Activated naive CD4-positive, alpha-beta T cell (primary cell): ENCODE results near the gene RARRES2.

Experiments used
- DNase-seq, 4 experiments: peaks; one replicate each; lab custom pipeline; 2025; lab: John Stamatoyannopoulos, UW

RARRES2 gene

DNA sequence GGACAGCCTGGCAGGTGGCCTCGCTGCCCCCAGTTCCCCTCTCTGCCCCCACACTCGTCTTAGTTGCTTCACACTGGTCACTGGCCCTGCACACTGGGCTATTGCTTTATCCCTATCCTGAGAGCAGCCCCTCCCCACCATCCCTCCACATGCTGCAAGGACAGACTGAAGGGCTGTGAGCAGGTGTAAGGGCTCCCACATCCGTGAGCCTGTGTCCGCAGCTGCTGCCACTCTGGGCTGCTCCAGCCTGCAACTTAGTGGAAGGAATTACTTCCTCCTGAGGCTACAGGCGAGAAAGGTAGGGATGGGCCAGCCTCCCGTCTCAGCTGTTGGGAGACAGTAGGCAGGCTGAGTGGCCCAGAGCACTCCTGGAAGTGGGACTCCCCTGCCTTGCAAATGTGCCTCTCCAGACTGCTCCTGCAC, 3.8 kb downstream of the RARRES2 start:
- DNase-seq = no peak

DNA sequence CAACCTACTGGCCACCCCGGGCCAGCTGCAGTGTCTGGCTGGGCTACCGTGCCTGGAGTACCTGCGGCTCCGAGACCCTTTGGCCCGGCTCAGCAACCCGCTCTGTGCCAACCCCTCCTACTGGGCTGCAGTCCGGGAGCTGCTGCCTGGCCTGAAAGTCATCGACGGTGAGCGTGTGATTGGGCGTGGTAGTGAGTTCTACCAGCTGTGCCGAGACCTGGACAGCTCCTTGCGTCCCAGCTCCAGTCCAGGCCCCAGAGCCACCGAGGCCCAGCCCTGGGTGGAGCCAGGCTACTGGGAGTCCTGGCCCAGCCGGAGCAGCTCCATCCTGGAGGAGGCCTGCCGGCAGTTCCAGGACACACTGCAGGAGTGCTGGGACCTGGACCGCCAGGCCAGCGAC, 4.2 kb downstream of the RARRES2 start:
- no peak for DNase-seq

DNA sequence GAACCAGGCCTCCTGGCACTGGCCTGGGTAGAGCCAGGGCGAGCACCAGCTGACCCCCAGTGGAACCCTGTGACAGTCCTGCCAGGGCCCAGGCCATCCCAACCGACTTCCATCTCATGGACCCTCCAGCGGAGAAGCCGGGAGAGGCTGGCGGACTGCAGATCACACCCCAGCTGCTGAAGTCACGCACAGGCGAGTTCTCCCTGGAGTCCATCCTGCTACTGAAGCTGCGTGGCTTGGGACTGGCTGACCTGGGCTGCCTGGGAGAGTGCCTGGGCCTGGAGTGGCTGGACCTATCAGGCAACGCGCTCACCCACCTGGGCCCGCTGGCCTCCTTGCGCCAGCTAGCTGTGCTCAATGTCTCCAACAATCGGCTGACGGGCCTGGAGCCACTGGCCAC, 4.7 kb downstream of the RARRES2 start:
- DNase-seq = no peak

DNA sequence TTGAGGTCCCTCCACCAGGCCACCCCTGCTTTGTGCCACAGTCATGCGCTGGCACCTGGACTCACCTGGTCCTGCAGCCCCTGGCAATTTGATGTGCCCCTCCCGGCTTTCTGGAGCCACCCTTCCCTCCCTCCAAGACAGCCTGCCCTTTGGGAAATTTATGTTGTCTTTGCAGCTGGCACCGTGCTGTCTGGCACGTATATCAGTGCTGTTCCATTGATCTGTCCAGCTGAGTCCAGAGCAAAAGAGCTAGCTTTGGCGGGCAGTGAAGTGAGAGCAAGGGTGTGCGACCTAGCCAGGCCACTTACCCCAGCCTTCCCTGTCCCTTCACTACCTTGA, 5.7 kb downstream of the RARRES2 start:
- DNase-seq = no peak

DNA sequence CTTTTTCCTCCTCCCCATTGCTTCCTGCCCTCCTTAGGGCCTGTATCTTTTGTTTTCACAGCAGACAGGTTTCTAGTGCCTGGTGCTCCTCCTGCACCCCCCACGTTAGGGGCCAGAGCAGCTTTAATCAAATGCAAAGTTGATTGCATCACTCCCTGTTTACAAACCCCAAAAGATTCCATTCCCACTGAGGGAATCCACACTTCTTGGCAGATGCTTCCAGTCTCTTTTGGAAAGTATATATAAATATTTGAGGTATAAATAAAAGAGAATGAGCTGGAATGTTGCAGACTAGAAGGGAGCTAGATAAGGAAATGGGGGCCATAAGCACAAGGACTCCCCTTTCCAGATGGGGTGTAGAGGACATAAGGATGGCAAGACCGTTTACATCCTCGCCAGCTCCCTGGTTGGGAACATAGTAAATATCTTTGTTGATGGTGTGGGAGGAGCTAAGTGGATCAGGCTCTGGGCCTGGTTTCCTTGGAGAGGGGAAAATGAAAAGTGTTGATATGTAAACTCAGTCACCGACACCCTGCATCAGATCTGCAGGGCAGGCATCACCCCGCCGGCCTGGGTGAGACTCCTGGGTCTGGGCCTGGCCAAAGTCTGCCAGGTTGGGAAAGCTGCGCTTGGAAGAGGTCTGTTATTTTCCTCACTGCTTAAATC, 6.2 kb downstream of the RARRES2 start:
- DNase-seq = no peak

DNA sequence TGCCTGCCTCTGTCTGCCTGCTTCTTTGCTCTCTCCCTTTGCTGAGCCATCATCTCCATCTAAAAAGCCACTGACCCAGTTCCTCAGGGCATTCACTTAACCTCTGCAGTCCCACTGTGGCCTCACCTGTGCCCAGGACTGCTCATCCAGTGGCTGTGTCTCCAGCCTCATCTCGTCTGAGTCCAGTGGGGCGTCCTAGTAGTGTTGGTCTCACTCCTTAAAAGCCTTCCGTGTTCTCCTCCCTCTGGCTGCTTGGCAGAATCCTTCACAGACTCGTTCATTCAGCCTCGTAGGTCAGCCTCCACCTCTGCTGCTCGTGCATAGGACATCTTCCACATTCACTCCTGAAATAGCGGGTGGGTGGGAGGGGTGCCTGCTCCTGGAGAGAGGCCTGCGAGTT, 7.3 kb downstream of the RARRES2 start:
- no peak for DNase-seq

DNA sequence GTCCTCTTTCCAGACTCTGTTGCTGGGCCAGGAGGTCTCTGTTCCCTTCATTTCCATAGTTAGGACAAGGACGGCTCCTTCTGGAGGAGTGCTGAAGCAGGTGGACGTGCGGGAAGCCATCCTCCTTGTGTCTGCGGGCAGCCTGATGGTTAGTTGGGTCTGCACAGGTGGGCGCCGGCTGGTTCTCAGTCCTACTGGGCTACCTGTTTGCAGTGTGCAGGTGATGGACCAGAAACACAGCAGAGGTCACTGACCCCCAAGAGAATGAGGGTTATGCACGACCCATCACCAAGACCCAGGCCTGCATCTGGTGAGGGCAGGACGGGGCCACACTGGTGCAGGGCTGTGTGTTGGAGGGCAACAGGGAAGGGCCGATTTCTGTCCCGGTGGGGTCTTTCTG, 7.8 kb downstream of the RARRES2 start:
- no peak for DNase-seq

DNA sequence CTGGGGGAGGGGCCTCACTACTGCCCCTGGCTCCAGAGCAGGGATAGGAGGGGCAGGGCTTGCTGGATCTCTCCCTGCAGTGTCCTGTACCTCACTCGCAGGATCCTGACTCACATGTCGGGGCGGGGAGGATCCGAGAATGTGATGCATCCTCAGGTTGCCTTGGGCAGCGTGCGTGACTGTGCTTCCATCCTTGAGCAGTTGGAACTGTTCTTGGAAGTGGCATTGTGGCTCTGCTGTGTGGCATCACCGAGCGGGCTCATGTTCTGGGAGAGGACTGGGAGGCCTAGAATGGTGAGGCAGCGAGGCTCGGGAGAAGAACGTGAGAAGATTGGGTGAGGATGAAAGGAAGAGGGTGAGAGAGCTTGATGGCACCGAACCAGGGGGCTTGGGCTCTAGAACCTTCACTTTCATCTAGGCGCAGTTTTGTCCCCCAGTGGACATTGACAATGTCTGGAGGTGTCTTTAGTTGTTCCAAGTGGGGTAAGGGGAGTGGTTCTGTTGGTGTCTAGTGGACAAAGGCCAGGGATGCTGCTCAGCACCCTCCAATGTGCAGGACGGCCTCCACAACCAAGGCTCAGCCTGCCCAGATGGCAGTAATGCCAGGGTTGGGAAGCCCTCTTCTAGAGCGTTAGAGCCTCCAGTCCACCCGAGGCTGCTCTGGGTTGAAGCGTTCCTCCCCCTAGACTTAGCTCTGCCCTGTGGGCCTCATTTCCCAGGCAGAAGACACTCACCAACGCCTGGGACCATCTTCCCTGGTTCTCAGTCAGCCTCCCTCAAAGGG, 8.4 kb downstream of the RARRES2 start:
- DNase-seq = no peak

DNA sequence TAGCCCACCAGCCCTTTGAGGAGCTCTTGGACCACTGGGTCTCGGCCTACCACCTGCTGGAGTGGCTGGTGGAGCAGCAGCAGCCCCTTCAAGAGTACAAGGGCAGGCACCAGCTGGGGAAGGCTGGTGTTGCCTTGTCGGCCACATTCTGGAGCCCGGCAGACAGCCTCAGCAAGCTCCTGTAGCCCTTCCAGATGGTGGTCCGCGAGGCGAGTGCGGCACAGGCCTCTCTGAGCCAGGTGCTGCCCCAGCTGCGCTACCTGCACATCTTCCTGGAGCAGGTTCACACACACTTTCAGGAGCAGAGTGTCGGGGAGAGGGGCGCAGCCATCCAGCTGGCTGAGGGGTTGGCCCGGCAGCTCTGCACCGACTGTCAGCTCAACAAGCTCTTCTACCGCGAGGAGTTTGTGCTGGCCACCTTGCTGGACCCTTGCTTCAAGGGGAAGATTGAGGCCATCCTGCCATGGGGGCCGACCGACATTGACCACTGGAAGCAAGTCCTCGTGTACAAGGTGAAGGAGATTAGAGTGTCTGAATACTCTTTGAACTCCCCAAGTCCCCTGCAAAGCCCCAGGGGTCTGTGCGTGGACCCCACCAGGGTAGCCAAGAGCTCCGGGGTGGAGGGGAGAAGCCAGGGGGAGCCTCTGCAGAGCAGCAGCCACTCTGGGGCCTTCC, 11.1 kb downstream of the RARRES2 start:
- no peak for DNase-seq

DNA sequence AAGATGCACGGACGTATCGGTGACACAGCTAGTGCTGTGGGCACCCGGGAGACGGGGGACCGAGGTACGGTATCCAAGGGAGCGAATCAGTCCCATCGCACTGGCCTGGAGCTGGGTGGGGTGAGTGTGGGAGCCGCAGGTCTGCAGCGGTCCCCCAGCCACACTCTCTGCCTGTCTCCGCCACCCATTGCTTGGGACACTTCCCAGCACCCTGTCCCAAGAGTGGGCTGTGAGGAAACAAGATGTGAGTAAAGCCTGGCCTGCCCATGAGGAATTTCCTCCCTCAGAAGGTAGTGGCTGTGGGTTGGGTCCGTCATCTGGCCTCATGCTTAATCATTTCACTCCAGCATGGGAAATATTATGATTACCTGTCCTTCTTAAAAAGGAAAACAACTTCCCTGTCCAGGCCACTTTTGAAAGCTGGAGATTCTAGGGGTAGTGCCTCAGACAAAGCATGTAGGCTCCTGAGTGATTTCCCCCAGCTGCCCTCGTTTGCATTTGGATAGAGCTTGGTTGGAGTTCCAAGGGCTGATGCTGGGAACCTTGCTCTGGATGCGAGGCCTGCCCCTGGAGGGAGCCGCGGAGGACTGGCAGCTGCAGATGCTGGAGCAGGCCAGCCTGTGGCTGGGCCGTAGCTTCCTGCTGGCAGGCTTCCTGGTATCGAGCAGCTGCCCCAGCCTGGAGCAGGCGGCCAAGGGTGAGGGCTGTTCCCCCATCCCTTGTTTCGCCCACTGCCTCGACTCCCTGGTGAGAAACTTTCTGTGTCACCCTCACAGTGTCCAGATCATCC, 11.9 kb downstream of the RARRES2 start:
- DNase-seq = no peak

DNA sequence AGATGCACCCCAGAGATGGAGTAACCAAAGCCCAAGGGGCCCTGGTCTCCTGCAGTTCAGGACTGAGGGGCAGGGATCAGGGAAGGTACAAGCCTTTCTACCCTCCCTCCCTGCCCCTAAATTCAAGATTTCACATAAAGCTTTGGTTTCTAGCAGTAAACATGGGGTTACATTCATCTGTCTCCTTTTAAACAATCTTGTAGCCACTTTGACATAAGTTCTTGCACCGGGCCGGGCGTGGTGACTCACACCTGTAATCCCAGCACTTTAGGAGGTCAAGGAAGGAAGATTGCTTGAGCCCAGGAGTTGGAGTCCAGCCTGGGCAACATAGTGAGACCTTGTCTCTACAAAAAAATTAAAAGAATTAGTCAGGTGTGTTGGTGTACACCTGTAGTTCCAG, 14.1 kb downstream of the RARRES2 start:
- DNase-seq = no peak

DNA sequence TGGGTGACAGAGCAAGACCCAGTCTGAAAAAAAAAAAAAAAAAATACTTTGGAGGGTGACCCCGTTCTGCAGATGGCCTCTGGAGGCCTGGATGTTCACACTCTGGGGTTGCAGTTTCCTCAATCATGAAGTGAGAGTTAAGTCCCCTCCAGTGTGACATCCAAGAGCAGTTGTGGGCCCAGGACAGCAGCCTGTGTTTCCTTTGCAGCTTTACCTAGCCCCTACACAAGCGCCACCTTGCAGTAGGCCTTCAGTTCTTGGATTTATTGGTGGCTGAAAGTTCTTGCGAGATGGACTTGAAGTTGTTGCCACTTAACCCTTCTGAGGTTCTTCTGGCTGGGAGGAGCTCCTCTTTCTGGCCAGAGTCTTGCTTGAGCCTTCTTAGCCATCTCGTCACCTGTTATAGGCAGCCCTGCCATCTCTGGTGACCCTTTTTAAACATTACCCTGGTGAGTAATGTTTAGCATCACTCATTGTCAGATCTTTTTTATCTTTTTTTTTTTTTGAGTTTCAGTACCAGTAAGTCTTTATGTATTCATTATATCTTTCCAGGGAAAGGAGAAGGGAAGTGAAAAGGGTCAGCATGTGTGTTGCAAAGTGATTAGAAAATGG, 14.7 kb downstream of the RARRES2 start:
- no peak for DNase-seq

DNA sequence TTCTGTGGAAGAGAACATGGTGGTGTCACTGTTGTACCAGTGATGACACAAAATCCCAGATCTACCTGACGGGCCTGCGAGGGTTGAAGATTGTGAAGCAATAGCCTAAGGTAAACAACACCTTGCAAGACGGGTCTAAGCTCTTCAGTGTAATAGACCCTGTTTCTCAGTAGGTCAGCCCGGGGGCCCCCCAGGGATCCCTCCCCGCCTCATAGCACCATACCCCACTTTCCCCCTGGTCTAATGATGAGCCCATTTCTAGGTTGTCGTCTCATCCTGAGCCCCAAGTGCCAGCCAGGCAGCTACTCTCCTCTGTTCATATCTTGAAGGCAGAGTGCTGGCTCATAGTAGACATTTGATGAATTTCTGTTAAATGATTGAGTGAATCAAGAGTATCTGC, 15.5 kb downstream of the RARRES2 start:
- DNase-seq = no peak

DNA sequence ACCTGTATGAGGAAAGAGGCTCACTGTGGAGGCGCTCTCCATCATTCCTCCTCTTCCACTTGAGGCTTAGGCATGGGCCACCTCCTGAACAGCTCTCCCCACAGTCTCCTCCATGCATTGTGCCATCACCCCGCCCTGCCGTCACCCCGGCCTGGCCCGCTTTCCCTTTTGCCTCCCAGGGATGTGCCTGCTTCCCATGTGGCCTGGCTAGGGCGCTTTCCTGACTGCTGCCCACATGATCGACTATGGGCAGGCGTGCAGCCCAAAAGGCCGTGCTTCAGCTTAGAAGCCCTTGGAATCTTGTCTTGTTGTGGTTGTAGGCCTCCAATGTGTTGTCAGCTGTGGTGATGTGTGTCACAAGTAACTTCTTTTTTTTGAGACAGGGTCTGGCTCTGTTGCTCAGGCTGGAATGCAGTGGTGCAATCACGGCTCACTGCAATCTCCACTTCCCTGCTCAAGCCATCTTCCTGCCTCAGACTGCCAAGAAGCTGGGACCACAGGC, 16.3 kb downstream of the RARRES2 start:
- DNase-seq = no peak

DNA sequence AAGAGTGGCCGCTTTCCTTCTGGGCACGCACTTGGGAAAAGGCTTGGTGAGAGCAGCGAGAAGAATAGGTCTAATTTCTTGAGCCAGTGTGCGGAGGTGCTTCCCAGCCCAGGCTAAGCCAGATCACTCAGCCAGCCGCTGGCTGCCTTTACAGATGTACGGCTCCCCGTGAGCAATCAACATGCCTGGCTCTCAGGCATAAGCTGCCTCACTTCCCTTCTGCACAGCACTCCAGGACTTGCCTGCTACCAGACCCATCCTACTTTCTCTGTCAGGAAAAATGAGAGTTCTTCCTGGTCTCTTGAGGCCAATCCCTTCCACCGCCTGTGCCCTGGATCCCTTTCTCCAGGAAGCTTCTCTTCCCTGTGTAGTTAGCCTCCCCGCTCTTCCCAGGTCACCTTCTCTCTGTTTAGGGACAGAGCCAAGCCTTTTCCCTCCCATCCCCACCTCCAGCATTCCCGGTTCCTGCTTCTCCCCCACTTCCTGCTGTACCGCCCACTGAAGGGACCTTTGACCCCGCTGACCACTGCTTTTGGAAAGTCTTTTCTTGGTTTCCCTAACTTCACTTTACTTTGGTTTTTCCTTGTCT, 17.0 kb downstream of the RARRES2 start:
- DNase-seq = no peak

DNA sequence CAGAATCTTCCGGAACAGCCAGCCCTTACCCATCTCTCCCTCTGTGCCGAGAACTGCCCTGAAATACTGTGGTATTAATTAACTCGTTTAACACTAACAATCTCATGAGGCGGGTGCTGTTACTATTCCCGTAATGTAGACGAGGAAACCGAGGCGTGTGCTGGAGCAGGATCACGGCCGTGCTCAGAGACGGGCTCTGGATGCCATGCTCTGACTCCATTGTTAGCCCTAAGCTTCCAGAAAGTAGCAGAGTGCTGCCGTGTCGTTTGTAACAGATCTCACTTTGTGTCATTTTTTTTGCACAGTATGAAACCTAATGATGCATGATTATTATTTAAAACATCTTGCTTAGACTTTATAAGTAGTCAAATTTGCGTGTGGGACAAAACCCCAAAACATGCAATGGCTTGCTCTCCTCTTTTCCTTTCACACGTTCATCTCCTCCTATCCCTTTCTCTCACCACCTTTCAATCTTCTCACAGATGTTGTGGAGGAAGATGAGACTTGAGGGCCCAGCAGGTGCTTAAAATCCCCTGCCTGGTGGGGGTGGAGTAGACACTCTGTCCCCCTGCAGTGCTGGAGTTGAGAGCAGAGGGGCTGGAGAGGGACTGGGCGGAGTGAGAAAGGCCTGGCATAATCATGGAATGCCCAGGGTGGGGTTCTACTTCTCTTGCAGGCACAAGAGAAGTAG, 17.6 kb downstream of the RARRES2 start:
- no peak for DNase-seq

DNA sequence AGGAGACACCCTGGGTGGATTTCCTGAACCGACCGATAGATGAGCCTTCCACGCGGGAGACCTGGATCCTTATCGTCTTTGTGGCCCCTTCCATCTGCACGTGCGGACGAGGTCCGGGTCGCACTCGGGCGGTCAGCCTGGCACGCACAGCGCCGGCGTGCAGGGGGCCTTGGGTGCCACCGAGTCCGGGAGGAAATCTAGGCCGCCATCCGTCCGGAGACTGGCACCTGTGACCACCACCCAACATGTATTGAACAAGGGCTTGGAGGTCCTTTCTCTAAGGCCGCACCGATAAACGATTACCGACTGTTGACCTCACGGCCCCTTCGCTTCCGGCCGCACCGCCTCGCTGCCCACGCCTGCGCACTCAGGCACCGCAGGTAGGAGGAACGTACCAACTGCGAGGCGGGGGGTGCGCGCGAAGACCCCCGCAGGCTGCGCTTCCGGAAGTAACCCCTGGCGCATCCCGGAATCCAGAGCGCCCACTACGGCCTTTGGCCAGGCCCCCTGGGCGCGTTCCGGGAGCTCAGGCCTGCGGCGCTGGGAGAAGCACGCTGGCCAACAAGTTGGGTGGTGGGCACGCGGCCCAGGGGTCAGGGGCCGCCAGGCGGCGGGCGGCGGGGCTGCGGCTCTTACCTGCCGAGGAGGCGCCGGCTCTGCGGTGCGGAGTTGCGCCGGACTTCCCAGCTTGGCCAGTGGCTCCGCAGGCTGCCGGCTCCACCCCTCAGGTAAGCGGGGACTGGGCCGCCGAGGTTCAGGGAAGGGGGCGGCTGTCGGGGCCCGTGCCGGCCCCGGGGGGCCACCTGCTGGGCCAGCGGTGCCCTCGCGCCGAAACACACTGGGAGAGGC, 18.4 kb downstream of the RARRES2 start, which contains the start of the genes ACTR3C and LRRC61:
TSS of gene ACTR3C (minus strand) at position 713 of the 849 bp plus-strand sequence. CDS start 28,249 bp downstream, outside the sequence.
TSS of gene LRRC61 (plus strand) at position 523 of the 849 bp plus-strand sequence. CDS start 13,507 bp downstream, outside the sequence.
- peak; percentile 16 to 48 (median 27) for DNase-seq

DNA sequence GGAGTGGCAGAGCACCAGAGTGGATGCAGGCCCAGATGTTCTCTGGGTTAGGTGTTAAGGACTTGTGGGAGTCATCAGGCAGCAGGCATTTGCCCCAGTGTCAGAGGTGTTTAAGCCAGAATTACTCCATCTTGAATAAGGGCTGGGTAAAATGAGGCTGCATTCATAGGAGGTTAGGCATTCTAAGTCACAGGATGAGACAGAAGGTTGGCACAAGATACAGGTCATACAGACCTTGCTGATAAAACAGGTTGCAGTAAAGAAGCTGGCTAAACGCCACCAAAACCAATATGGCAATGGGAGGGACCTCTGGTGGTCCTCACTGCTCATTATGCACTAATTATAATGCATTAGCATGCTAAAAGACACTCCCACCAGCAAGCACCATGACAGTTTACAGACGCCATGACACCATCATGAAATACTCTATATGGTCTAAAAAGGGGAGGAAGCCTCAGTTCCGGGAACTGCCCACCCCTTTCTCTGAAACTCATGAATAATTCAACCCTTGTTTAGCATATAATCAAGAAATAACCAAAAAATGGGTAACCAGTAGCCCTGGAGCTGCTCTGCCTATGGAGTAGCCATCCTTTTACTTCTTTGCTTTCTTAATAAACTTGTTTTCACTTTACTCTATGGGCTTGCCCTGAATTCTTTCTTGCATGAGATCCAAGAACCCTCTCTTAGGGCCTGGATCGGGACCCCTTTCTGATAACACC, 19.2 kb downstream of the RARRES2 start:
- DNase-seq = no peak

DNA sequence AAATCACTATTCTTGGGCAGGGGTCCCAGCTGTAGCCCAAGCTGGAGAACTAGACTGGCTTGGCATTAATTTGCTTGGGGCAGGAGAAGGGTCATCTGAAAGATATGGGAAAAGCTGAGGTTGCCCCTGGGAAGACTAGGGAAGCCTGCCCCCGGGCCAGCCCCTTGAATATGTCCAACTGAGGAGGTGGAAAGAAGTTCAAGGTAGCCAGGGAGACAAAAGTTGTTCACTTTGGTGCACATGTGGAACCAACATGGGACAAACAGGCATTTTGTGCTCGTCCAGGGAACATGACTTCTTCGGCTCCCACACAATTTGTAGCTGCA, 19.7 kb downstream of the RARRES2 start:
- DNase-seq = no peak
